Karpas-422 (cell line): ENCODE measurements around the gene PRXL2B. TPM values are rescaled to one million over a fixed set of nuclear protein-coding genes. Genes with fewer than 3 reads are reported as not detected.

ENCODE experiments used
- DNase-seq: peaks from one replicate; pipeline ENCODE4 v3.0.0-alpha.2; 2015
- H2AFZ ChIP-seq: fragments of 200-600 bp; sonication (generic); 2 replicates; pipeline ENCODE4 v1.6.1; 2014; ENCODE audit warnings: antibody characterized with exemption, low read length, mixed read lengths
- H3K27ac ChIP-seq: fragments of 200-600 bp; sonication (generic); 2 replicates; pipeline ENCODE4 v1.5.1; 2014; ENCODE audit warnings: mild to moderate bottlenecking, low read length, moderate library complexity
- H3K27me3 ChIP-seq: fragments of 200-600 bp; sonication (generic); 2 replicates; pipeline ENCODE4 v1.6.1; 2014; ENCODE audit warnings: low read length, mixed read lengths
- H3K36me3 ChIP-seq: fragments of 200-600 bp; sonication (generic); 2 replicates; pipeline ENCODE4 v1.6.1; 2014; ENCODE audit warnings: low read length, mixed read lengths; ENCODE audit not compliant: insufficient read depth
- H3K4me1 ChIP-seq: fragments of 200-600 bp; sonication (generic); 2 replicates; pipeline ENCODE4 v1.6.1; 2014; ENCODE audit warnings: mild to moderate bottlenecking, low read length, mixed read lengths
- H3K4me2 ChIP-seq: fragments of 200-600 bp; sonication (generic); 2 replicates; pipeline ENCODE4 v1.6.1; 2014; ENCODE audit warnings: low read length, low read depth, mild to moderate bottlenecking; ENCODE audit not compliant: poor library complexity, severe bottlenecking
- H3K4me3 ChIP-seq: fragments of 200-600 bp; sonication (generic); 2 replicates; pipeline ENCODE4 v1.5.1; 2014; ENCODE audit warnings: mild to moderate bottlenecking, antibody characterized with exemption, low read length, mixed read lengths
- H3K79me2 ChIP-seq: fragments of 200-600 bp; sonication (generic); 2 replicates; pipeline ENCODE4 v1.6.1; 2014; ENCODE audit warnings: mild to moderate bottlenecking, low read length, mixed read lengths
- H3K9ac ChIP-seq: fragments of 200-600 bp; sonication (generic); 2 replicates; pipeline ENCODE4 v1.6.0; 2014; ENCODE audit warnings: low read length
- H3K9me2 ChIP-seq: fragments of 200-600 bp; sonication (generic), shearing (Covaris generic); replicated peaks from 2 replicates; pipeline ENCODE4 v1.6.0; 2014; ENCODE audit warnings: mild to moderate bottlenecking, low read length, moderate library complexity; ENCODE audit not compliant: insufficient read depth
- H3K9me3 ChIP-seq: fragments of 300-700, 200-600 bp; sonication (generic); 2 replicates; pipeline ENCODE4 v1.6.1; 2014; ENCODE audit warnings: low read length, mixed read lengths
- H4K20me1 ChIP-seq: fragments of 200-600 bp; sonication (generic); 2 replicates; pipeline ENCODE4 v1.6.1; 2014; ENCODE audit warnings: mild to moderate bottlenecking, antibody characterized with exemption, low read length, low read depth; ENCODE audit not compliant: insufficient read depth
- total RNA-seq: library from RNA; depleted of rRNA; stranded (reverse); fragments of >200 nt; shearing (Covaris generic); gene quantifications from 2 replicates; pipeline ENCODE4 v1.2.3, GENCODE V29; 2014; ENCODE audit warnings: low replicate concordance

Gene PRXL2B
- total RNA-seq, 1 experiment from 2014 or later = 0.89 TPM

GRCh38 chr1:2560299-2561073 lies 26.1 kb upstream of the PRXL2B start:
- H3K9ac ChIP-seq = no peak overlapping the region
- H4K20me1 ChIP-seq = no peaks in the 10 kb centered on the region
- DNase-seq = no peak
- no peaks in the 10 kb centered on the region for H3K36me3 ChIP-seq
- no peak overlapping the region for H3K4me3 ChIP-seq
- H2AFZ ChIP-seq = no peak overlapping the region
- H3K9me2 ChIP-seq = no peaks in the 10 kb centered on the region
- H3K4me2 ChIP-seq = no peak overlapping the region
- no peaks in the 10 kb centered on the region for H3K27me3 ChIP-seq
- no peaks in the 10 kb centered on the region for H3K9me3 ChIP-seq
- H3K79me2 ChIP-seq = no peaks in the 10 kb centered on the region
- H3K4me1 ChIP-seq = peaks cover 14% of the 10 kb centered on the region; the same call in 1 of the 2 replicates
- H3K27ac ChIP-seq = no peak overlapping the region

DNA sequence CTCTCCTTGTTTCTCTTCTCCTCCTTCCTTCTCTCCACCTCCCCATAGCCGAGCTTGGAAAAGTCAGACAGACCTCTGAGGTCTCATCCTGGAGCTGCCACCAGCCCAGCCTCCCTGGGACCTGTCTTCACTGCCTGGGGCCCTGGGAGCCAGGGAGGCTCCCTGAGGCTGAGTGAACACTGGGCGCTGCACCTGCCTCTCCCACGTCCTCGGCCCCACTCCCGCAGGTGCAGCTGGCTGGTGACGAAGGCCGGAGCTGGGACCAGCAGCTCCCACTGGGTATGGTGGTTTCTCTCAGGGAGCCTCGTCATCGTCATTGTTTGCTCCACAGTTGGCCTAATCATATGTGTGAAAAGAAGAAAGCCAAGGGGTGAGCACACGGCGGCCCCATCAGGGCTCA lies 25.1 kb upstream of the PRXL2B start:
- no peaks in the 10 kb centered on the region for H3K9me2 ChIP-seq
- H3K4me1 ChIP-seq = 0 out of 2 replicates have a peak, but pooled peaks cover 4% of the 10 kb centered on the region
- H4K20me1 ChIP-seq = no peaks in the 10 kb centered on the region
- no peak overlapping the region for H3K27ac ChIP-seq
- H3K4me3 ChIP-seq = no peak overlapping the region
- no peaks in the 10 kb centered on the region for H3K79me2 ChIP-seq
- no peak overlapping the region for H2AFZ ChIP-seq
- no peak for DNase-seq
- H3K36me3 ChIP-seq = no peaks in the 10 kb centered on the region
- no peak overlapping the region for H3K9ac ChIP-seq
- H3K4me2 ChIP-seq = no peak overlapping the region
- H3K27me3 ChIP-seq = no peaks in the 10 kb centered on the region
- no peaks in the 10 kb centered on the region for H3K9me3 ChIP-seq

GRCh38 chr1:2561898-2562895 lies 24.4 kb upstream of the PRXL2B start:
- H3K9me3 ChIP-seq = no peaks in the 10 kb centered on the region

GRCh38 chr1:2563205-2563604 lies 23.4 kb upstream of the PRXL2B start:
- no peak overlapping the region for H3K4me3 ChIP-seq
- no peaks in the 10 kb centered on the region for H3K36me3 ChIP-seq
- no peaks in the 10 kb centered on the region for H4K20me1 ChIP-seq
- no peak overlapping the region for H3K4me2 ChIP-seq
- no peak overlapping the region for H3K27ac ChIP-seq
- DNase-seq = no peak
- no peaks in the 10 kb centered on the region for H3K79me2 ChIP-seq
- H3K9me3 ChIP-seq = no peaks in the 10 kb centered on the region
- no peaks in the 10 kb centered on the region for H3K27me3 ChIP-seq
- no peak overlapping the region for H3K9ac ChIP-seq
- no peak overlapping the region for H2AFZ ChIP-seq
- no peaks in the 10 kb centered on the region for H3K4me1 ChIP-seq
- H3K9me2 ChIP-seq = no peaks in the 10 kb centered on the region

More at GRCh38 chr1:2561898-2562895, 24.4 kb upstream of the PRXL2B start:
- Histone ChIP-seq H3K27ac (no peak overlapping the region), H2AFZ (no peak overlapping the region), H3K4me3 (no peak overlapping the region), H3K4me2 (no peak overlapping the region), H3K9ac (no peak overlapping the region), H3K27me3 (no peaks in the 10 kb centered on the region), H3K9me2 (no peaks in the 10 kb centered on the region), H3K79me2 (no peaks in the 10 kb centered on the region), H3K4me1 (no peaks in the 10 kb centered on the region), H3K36me3 (no peaks in the 10 kb centered on the region), H4K20me1 (no peaks in the 10 kb centered on the region)
- peak; percentile 66 for DNase-seq

- H3K27ac ChIP-seq = no peak overlapping the region
- no peak overlapping the region for H3K4me2 ChIP-seq
- no peak for DNase-seq
- H3K9me3 ChIP-seq = no peaks in the 10 kb centered on the region
- no peaks in the 10 kb centered on the region for H4K20me1 ChIP-seq
- H2AFZ ChIP-seq = no peak overlapping the region
- H3K27me3 ChIP-seq = no peaks in the 10 kb centered on the region
- no peaks in the 10 kb centered on the region for H3K79me2 ChIP-seq
- H3K9ac ChIP-seq = no peak overlapping the region
- H3K4me3 ChIP-seq = no peak overlapping the region
- no peaks in the 10 kb centered on the region for H3K36me3 ChIP-seq
- H3K9me2 ChIP-seq = no peaks in the 10 kb centered on the region
- H3K4me1 ChIP-seq = no peaks in the 10 kb centered on the region
Observed at GRCh38 chr1:2564006-2564814, 22.4 kb upstream of the PRXL2B start.

- Histone ChIP-seq H3K4me3 (no peak overlapping the region), H3K36me3 (no peaks in the 10 kb centered on the region), H3K27ac (no peak overlapping the region), H3K79me2 (no peaks in the 10 kb centered on the region), H3K27me3 (no peaks in the 10 kb centered on the region), H2AFZ (no peak overlapping the region), H3K4me2 (no peak overlapping the region), H3K4me1 (no peaks in the 10 kb centered on the region), H3K9ac (no peak overlapping the region), H3K9me2 (no peaks in the 10 kb centered on the region), H3K9me3 (no peaks in the 10 kb centered on the region), H4K20me1 (no peaks in the 10 kb centered on the region)
- DNase-seq = no peak
Observed at GRCh38 chr1:2564815-2565374, 21.7 kb upstream of the PRXL2B start.

GRCh38 chr1:2566101-2567045 lies 20.2 kb upstream of the PRXL2B start:
- no peaks in the 10 kb centered on the region for H3K9me2 ChIP-seq
- H3K36me3 ChIP-seq = no peaks in the 10 kb centered on the region
- no peak overlapping the region for H3K9ac ChIP-seq
- no peak overlapping the region for H3K4me3 ChIP-seq
- no peaks in the 10 kb centered on the region for H3K9me3 ChIP-seq
- no peaks in the 10 kb centered on the region for H4K20me1 ChIP-seq
- no peaks in the 10 kb centered on the region for H3K27me3 ChIP-seq
- no peak for DNase-seq
- H2AFZ ChIP-seq = no peak overlapping the region
- no peak overlapping the region for H3K4me2 ChIP-seq
- no peak overlapping the region for H3K27ac ChIP-seq
- no peaks in the 10 kb centered on the region for H3K79me2 ChIP-seq
- no peaks in the 10 kb centered on the region for H3K4me1 ChIP-seq
